Activated T-cell treated with anti-CD3 and anti-CD28 coated beads, Interleukin-2, amount 50 U/mL, for 24 hours (primary cell): ENCODE measurements around the gene HBG1.
"Not testable (repeated sequence)": the region's sequence is repeated elsewhere in the genome, so short reads cannot be mapped to it uniquely, and the experiment has no call there.

Experiments used
- DNase-seq: peaks from one replicate; pipeline ENCODE4 v3.0.0-alpha.2; 2020
- H3K27ac Mint-ChIP-seq: 2 replicates; pipeline ENCODE4 v1.8.0; 2020; ENCODE audit warnings: mild to moderate bottlenecking, mixed read lengths
- H3K27me3 Mint-ChIP-seq: 2 replicates; pipeline ENCODE4 v1.8.0; 2020; ENCODE audit warnings: mixed read lengths
- H3K36me3 Mint-ChIP-seq: 2 replicates; pipeline ENCODE4 v1.8.0; 2020; ENCODE audit warnings: low read depth, mixed read lengths
- H3K4me1 Mint-ChIP-seq: 2 replicates; pipeline ENCODE4 v1.8.0; 2020; ENCODE audit warnings: low read depth, mixed read lengths
- H3K4me3 Mint-ChIP-seq: 2 replicates; pipeline ENCODE4 v1.8.0; 2020; ENCODE audit warnings: mild to moderate bottlenecking, moderate library complexity, mixed read lengths
- H3K9me3 Mint-ChIP-seq: 2 replicates; pipeline ENCODE4 v1.8.0; 2020; ENCODE audit warnings: mixed read lengths

The HBG1 gene

DNA sequence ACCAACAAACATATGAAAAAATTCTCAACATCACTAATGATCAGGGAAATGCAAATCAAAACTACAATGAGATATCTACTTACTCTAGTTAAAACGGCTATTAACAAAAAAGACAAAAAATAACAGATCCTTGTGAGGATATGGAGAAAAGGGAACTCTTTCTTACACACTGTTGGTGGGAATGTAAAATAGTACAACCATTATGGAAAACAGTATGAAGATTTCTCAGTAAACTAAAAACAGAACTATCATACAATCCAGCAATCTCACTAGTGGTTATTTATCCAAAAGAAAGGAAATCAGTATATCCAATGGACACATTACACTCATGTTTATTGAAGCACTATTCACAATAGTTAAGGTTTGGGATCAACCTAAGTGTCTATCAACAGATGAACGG lies 16.2 kb upstream of the HBG1 start:
- Mint-ChIP-seq H3K36me3 (no peaks in the 10 kb centered on the region), H3K4me1 (no peaks in the 10 kb centered on the region), H3K9me3 (no peaks in the 10 kb centered on the region), H3K27me3 (peaks cover 6% of the 10 kb centered on the region), H3K4me3 (no peak overlapping the region), H3K27ac (no peak overlapping the region)
- DNase-seq, result no peak

DNA sequence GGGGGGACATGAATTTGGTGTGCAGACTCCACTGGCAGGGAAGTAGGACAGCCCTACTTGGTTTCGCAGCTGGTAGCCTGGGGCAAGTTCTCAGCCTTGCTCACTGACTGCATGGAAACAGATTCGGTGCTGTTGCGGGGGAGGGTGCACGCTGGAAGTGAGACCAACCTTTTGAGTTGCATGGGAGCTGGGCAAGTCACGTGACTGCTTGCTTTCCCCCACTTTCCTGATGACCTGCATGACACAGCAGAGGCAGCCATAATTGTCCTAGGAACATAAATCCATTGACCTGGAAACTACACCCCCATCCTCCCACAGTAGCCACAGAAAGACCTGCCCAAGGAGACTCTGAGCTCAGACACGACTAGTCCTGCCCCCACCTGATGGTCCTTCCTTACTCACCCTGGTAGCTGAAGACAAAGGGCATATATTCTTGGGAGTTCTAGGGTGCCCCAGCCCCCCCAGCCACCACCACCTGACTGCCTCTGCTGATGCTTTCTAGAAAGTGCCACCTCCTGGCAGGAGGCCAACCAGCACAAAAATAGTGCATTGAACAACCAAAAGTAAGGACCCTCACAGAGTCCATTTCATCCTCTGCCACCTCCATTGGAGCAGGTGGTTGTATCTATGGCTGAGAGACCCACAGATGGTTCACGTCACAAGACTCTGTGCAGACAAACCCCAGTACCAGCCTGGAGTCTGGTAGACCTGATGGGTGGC lies 9.0 kb upstream of the HBG1 start:
- H3K27ac Mint-ChIP-seq, result no peak overlapping the region
- peaks cover 22% of the 10 kb centered on the region for H3K27me3 Mint-ChIP-seq
- no peak for DNase-seq
- H3K4me3 Mint-ChIP-seq, result no peak overlapping the region
- H3K36me3 Mint-ChIP-seq, result no peaks in the 10 kb centered on the region
- H3K4me1 Mint-ChIP-seq, result no peaks in the 10 kb centered on the region
- H3K9me3 Mint-ChIP-seq, result peaks cover 9% of the 10 kb centered on the region

DNA sequence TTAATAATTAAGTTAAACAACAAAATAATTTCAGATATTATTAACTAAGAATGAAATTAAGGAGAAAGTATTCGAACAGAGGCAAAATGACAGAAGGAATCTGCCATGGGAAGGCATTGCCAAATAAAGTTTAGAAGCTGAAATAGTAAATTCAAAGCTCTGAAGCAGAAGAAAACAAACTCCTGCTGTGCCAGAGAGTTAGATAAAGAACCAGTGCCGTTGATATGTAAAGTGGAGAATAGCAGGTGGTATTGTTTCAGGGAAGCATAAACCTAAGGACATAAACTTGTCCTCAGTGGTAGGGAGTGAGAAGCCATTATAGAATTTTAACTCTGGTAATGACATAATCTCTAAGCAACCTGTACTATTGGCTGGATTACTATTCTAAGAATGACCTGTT lies 7.6 kb upstream of the HBG1 start:
- H3K36me3 Mint-ChIP-seq, result no peaks in the 10 kb centered on the region
- H3K27me3 Mint-ChIP-seq, result peaks cover 26% of the 10 kb centered on the region
- peaks cover 9% of the 10 kb centered on the region for H3K9me3 Mint-ChIP-seq

DNA sequence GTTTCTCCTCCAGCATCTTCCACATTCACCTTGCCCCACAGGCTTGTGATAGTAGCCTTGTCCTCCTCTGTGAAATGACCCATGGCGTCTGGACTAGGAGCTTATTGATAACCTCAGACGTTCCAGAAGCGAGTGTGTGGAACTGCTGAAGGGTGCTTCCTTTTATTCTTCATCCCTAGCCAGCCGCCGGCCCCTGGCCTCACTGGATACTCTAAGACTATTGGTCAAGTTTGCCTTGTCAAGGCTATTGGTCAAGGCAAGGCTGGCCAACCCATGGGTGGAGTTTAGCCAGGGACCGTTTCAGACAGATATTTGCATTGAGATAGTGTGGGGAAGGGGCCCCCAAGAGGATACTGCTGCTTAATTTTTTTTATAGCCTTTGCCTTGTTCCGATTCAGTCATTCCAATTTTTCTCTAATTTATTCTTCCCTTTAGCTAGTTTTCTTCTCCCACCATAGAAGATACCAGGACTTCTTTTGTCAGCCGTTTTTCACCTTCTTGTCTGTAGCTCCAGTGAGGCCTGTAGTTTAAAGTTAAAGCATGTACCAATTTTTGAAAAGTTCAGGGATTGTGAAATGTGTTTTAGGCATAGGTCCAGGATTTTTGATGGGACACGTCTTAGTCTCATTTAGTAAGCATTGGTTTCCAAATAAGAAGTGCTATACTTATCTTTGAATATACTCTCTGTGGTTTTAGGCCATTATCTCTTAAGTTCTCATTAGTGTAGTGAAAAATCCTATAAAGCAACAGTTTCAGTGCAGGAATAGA lies 5.2 kb upstream of the HBG1 start, which contains the start of gene HBG2:
Gene HBG2, minus strand, starts transcription at position 136 of the 768 bp plus-strand sequence. Its CDS starts 53 bp downstream, at position 83.
- not testable (repeated sequence) for H3K4me1 Mint-ChIP-seq, H3K4me3 Mint-ChIP-seq, H3K27ac Mint-ChIP-seq, H3K9me3 Mint-ChIP-seq, H3K36me3 Mint-ChIP-seq, DNase-seq
- peaks cover 20% of the 10 kb centered on the region for H3K27me3 Mint-ChIP-seq

More for the DNA sequence above, 7.6 kb upstream of the HBG1 start:
- DNase-seq, result no peak
- Mint-ChIP-seq H3K4me1 (no peaks in the 10 kb centered on the region), H3K27ac (no peak overlapping the region), H3K4me3 (no peak overlapping the region)

DNA sequence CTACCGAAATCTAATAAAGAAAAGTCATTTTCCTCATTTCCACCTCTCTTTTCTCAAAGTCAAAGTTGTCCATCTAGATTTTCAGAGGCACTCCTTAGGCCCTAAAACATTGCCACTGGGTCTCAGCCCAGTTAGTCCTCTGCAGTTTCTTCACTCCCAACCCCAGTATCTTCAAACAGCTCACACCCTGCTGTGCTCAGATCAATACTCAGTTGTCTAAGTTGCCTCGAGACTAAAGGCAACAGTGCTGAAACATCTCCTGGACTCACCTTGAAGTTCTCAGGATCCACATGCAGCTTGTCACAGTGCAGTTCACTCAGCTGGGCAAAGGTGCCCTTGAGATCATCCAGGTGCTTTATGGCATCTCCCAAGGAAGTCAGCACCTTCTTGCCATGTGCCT lies 4.4 kb upstream of the HBG1 start:
- H3K9me3 Mint-ChIP-seq, H3K36me3 Mint-ChIP-seq, H3K27ac Mint-ChIP-seq, DNase-seq, H3K4me3 Mint-ChIP-seq, H3K4me1 Mint-ChIP-seq: not testable (repeated sequence)
- peaks cover 20% of the 10 kb centered on the region for H3K27me3 Mint-ChIP-seq

DNA sequence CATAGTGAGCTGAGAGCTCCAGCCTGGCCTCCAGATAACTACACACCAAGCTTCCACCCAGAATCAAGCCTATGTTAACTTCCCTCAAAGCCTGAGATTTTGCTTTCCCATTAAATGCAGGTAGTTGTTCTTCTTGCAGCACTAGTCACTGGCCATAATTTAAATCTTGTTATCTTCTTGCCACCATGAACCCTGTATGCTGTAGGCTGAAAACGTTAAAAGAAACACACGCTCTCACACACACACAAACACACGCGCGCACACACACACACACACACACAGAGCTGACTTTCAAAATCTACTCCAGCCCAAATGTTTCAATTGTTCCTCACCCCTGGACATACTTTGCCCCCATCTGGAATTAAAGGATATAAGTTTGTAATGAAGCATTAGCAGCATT lies 3.8 kb upstream of the HBG1 start:
- H3K9me3 Mint-ChIP-seq, H3K27ac Mint-ChIP-seq, H3K4me1 Mint-ChIP-seq, H3K4me3 Mint-ChIP-seq, DNase-seq, H3K36me3 Mint-ChIP-seq: not testable (repeated sequence)
- peaks cover 20% of the 10 kb centered on the region for H3K27me3 Mint-ChIP-seq

DNA sequence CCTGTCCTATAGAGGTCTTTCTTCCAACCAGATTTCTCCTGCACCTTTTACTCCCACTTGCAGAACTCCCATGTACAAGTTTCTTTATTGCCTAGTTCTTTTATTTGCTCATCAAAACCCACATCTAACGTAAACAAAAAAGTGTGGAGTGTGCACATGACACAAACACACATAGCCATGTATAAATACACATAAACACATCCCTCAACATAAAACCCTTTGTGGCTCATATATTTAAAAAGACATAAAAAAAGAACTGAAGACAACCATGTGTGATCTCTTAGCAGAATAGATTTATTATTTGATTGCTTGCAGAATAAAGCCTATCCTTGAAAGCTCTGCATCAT lies 3.2 kb upstream of the HBG1 start:
- no peak for DNase-seq
- Mint-ChIP-seq H3K36me3 (no peaks in the 10 kb centered on the region), H3K27me3 (peaks cover 20% of the 10 kb centered on the region), H3K9me3 (peaks cover 2% of the 10 kb centered on the region), H3K4me1 (no peaks in the 10 kb centered on the region), H3K4me3 (no peak overlapping the region), H3K27ac (no peak overlapping the region)

DNA sequence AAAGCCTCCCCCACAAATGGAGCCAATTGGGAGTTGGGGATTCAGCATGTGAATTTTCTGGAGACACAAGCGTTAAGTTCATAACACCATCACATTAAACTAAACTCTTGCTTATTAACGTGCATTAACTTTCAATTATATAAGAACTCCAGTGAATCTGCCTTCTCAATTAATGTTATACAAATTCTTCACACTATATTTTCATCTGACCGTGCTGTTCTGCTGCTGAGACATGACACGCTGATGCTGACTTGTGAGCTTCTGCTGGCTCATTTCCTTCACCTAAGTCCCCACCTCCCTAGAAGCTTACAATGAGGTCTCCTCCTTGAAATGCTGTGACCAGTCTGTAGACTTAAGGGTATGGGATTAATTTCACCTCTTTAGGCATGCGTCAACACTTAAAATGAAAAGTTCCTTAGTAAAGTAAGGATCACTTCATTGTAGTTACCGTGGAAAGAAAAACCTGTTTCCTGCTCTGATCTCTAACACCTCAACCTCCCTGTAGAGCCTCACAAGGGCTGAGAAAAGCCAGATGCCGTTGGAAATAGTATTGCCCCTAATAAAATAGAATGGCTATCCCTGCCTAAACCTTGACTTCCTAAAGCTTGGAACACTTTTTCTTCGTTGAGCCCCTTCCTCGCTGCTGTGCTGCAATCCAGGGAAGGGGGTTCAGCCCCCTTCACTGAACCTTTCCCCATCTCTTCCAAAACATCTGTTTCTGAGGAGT lies 2.7 kb upstream of the HBG1 start:
- H3K27ac Mint-ChIP-seq, result no peak overlapping the region
- H3K4me3 Mint-ChIP-seq, result no peak overlapping the region
- H3K4me1 Mint-ChIP-seq, result no peaks in the 10 kb centered on the region
- H3K27me3 Mint-ChIP-seq, result peaks cover 15% of the 10 kb centered on the region
- H3K36me3 Mint-ChIP-seq, result no peaks in the 10 kb centered on the region
- no peak for DNase-seq
- H3K9me3 Mint-ChIP-seq, result no peaks in the 10 kb centered on the region

DNA sequence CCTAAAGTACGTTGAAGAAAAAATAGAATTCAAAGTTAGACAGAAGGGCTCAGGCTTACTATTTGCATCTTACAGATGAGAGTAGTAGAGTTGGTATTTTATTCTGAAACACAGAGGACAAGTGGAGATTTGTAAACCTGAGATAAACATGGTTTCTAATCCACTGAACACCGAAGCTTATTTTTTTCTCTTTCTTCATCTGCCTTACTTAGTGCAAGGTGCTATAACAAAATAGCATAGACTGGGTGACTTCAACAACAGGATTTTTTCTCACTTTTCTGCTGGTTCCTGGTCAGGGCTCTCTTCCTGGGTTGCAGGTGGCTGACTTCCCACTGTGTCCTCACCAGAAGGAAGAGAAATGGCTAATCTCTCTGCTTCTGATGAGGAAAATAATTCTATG lies 2.1 kb upstream of the HBG1 start:
- no peak overlapping the region for H3K27ac Mint-ChIP-seq
- no peak for DNase-seq
- no peaks in the 10 kb centered on the region for H3K9me3 Mint-ChIP-seq
- H3K4me1 Mint-ChIP-seq, result no peaks in the 10 kb centered on the region
- H3K36me3 Mint-ChIP-seq, result no peaks in the 10 kb centered on the region
- no peak overlapping the region for H3K4me3 Mint-ChIP-seq
- H3K27me3 Mint-ChIP-seq, result peaks cover 13% of the 10 kb centered on the region

DNA sequence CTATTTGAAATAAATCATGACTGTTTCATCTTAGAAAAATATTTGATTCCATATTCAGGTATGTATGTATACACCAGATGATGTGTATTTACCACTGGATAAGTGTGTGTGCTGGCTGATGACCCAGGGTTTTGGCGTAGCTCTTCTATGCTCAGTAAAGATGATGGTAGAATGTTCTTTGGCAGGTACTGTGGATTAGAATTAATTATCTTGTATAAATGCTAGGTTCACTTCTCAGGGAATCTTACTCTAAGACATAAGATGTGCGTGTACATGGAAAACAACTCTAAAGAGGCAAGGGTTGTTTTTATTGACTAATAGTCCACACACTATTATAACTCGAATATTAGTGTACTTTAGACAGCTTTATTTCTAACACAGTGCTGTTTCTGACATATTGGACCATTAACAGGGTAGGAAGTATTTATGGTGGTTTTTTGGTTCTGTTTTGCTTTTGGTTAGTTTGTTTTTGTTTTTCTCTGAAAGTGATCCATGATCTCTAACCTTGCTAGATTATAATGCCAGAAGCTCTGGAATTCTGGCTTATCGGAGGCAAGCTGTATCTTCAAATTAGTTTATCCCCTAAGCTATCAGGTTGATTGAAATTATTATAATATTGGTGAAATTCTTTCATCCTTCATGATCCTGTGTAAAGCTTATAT lies 1.0 kb upstream of the HBG1 start:
- H3K9me3 Mint-ChIP-seq, result no peaks in the 10 kb centered on the region

DNA sequence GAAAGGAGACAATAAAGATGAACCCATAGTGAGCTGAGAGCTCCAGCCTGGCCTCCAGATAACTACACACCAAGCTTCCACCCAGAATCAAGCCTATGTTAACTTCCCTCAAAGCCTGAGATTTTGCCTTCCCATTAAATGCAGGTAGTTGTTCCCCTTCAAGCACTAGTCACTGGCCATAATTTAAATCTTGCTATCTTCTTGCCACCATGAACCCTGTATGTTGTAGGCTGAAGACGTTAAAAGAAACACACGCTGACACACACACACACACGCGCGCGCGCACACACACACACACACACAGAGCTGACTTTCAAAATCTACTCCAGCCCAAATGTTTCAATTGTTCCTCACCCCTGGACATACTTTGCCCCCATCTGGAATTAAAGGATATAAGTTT lies 1.2 kb downstream of the HBG1 start:
- H3K4me3 Mint-ChIP-seq, H3K4me1 Mint-ChIP-seq, H3K9me3 Mint-ChIP-seq, DNase-seq, H3K27ac Mint-ChIP-seq, H3K36me3 Mint-ChIP-seq: not testable (repeated sequence)
- H3K27me3 Mint-ChIP-seq, result peaks cover 11% of the 10 kb centered on the region

More for the DNA sequence above, 1.0 kb upstream of the HBG1 start:
- DNase-seq, result no peak
- no peak overlapping the region for H3K4me3 Mint-ChIP-seq
- peaks cover 7% of the 10 kb centered on the region for H3K27me3 Mint-ChIP-seq
- H3K36me3 Mint-ChIP-seq, result no peaks in the 10 kb centered on the region
- no peak overlapping the region for H3K27ac Mint-ChIP-seq
- no peaks in the 10 kb centered on the region for H3K4me1 Mint-ChIP-seq

DNA sequence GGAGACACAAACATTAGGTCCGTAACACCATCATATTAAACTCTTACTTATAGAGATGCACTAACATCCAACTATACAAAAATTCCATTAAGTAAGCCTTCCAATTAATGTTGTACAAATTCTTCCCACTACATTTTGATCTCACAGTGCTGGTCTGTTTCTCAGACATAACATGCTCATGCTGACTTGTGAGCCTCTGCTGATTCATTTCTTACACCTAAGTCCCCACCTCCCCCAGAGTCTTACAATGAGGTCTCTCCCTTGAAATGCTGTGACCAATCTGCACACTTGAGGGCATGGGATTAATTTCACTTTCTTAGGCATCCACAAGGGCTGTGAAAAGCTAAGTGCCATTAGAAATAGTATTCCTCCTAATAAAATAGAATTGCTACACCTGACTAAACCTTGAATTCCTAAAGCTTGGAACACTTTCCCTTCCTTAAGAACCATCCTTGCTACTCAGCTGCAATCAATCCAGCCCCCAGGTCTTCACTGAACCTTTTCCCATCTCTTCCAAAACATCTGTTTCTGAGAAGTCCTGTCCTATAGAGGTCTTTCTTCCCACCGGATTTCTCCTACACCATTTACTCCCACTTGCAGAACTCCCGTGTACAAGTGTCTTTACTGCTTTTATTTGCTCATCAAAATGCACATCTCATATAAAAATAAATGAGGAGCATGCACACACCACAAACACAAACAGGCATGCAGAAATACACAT lies 2.0 kb downstream of the HBG1 start:
- H3K4me1 Mint-ChIP-seq, result no peaks in the 10 kb centered on the region
- H3K4me3 Mint-ChIP-seq, result no peak overlapping the region
- no peak for DNase-seq
- no peaks in the 10 kb centered on the region for H3K36me3 Mint-ChIP-seq
- H3K27ac Mint-ChIP-seq, result no peak overlapping the region
- H3K9me3 Mint-ChIP-seq, result no peaks in the 10 kb centered on the region
- H3K27me3 Mint-ChIP-seq, result peaks cover 8% of the 10 kb centered on the region

DNA sequence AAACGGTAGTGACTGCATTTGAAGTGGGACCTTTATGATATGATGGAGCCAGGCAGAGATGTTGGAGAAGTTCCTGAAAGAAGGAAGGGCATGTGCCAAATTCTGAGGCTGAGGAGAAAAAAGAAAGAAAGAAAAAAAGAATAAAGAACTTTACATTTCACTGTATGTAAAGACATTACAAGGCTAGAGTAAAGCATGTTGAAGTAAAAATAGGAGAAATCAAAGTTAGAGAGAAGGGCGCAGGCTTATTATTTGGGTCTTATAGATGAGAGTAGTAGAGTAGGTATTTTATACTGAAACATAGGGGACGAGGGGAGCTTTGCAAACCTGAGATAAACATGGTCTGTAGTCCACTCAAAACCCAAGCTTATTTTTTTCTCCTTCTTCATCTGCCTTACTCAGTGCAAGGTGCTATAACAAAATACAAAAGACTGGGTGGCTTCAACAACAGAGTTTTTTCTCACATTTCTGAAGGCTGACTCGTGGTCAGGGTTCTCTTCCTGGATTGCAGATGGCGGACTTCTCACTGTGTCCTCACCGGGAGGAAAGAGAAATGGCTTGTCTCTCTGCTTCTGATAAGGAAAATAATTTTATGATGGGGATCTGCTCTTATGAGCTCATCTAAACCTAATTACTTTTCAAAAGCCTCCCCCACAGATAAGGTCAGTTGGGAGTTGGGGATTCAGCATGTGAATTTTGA lies 2.7 kb downstream of the HBG1 start:
- Mint-ChIP-seq H3K9me3 (no peaks in the 10 kb centered on the region), H3K27ac (no peak overlapping the region), H3K27me3 (peaks cover 7% of the 10 kb centered on the region), H3K4me3 (no peak overlapping the region), H3K4me1 (no peaks in the 10 kb centered on the region), H3K36me3 (no peaks in the 10 kb centered on the region)
- no peak for DNase-seq

DNA sequence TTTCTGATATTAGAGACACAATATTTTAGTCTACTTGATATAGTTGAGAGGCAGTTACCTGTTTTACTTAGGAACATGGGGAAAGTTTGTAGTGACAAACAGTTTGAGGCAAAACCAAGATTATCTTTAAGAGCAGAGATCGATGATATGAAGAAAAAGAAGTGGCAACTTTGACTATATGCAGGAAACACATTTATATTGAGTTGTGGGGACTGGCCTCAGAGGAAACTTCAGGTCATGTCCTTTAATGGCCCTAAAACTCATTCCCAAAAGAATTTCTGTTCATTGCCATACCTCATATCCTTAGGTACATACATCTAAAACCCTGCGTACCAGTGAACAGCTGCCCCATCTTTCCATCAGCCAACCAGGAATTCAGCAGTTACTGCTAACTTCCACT lies 4.5 kb downstream of the HBG1 start:
- Mint-ChIP-seq H3K4me3 (no peak overlapping the region), H3K4me1 (no peaks in the 10 kb centered on the region), H3K27me3 (peaks cover 7% of the 10 kb centered on the region), H3K9me3 (no peaks in the 10 kb centered on the region), H3K27ac (no peak overlapping the region), H3K36me3 (no peaks in the 10 kb centered on the region)
- no peak for DNase-seq
